H1 (cell line): ENCODE data around the gene MIA2.

Source experiments
- CTBP2 ChIP-seq: IDR thresholded peaks from 2 replicates; pipeline ENCODE4 v1.7.0; 2011; ENCODE audit warnings: borderline replicate concordance, mild to moderate bottlenecking, moderate library complexity, mixed read lengths, low read length; ENCODE audit not compliant: insufficient read depth, insufficient read length
- CTCF ChIP-seq, 3 experiments: IDR thresholded peaks; 1 replicate in 2 of 3; 2 replicates in 1 of 3; pipeline versions ENCODE4 v1.5.1 to v1.6.1; 2011; ENCODE audit warnings: low read length in 3 of 3, mild to moderate bottlenecking in 3 of 3, inconsistent platforms in 2 of 3, low read depth in 1 of 3, moderate library complexity in 1 of 3; ENCODE audit not compliant: insufficient read depth in 1 of 3; ENCODE audit errors: control extremely low read depth in 1 of 3
- EZH2 ChIP-seq: fragments of 200-600 bp; sonication (generic); IDR thresholded peaks from 2 replicates; pipeline ENCODE4 v1.7.1; 2012; ENCODE audit warnings: low read depth, mild to moderate bottlenecking, moderate library complexity, low read length, inconsistent platforms; ENCODE audit not compliant: severe bottlenecking
- KDM5A ChIP-seq: fragments of 200-600 bp; IDR thresholded peaks from 2 replicates; pipeline ENCODE4 v1.7.1; 2012; ENCODE audit warnings: mild to moderate bottlenecking, low read length, inconsistent platforms, mixed read lengths
- POLR2A ChIP-seq, 2 experiments: IDR thresholded peaks; 1 replicate in 1 of 2; 2 replicates in 1 of 2; pipeline ENCODE4 v1.6.1; 2011; ENCODE audit warnings: low read depth in 2 of 2, low read length in 2 of 2, mild to moderate bottlenecking in 2 of 2; ENCODE audit errors: control extremely low read depth in 1 of 2
- RXRA ChIP-seq: IDR thresholded peaks from 2 replicates; pipeline ENCODE4 v1.6.1; 2011; ENCODE audit warnings: low read depth, mild to moderate bottlenecking, low read length, moderate library complexity; ENCODE audit not compliant: insufficient read depth
- SIN3A ChIP-seq, 2 experiments: IDR thresholded peaks in 1 of 2; conservative IDR thresholded peaks in 1 of 2; 2 replicates each; pipeline ENCODE4 v1.6.1; 2011 to 2012; ENCODE audit warnings: low read length in 2 of 2, improper control_type of control experiment in 1 of 2, low read depth in 1 of 2, mild to moderate bottlenecking in 1 of 2
- SP4 ChIP-seq: IDR thresholded peaks from 2 replicates; pipeline ENCODE4 v1.6.1; 2012; ENCODE audit warnings: low read length, inconsistent platforms
- USF2 ChIP-seq: IDR thresholded peaks from 2 replicates; pipeline ENCODE4 v1.6.1; 2011; ENCODE audit warnings: low read length, improper control_type of control experiment
- YY1 ChIP-seq: IDR thresholded peaks from 2 replicates; pipeline ENCODE4 v1.6.1; 2011; ENCODE audit warnings: low read depth, mild to moderate bottlenecking, low read length
- TF ChIP-seq, protein P1 (sequence below): IDR thresholded peaks from 2 replicates; pipeline ENCODE4 v1.6.1; 2012; ENCODE audit warnings: inconsistent platforms

GRCh38 chr14:39324097-39324496, 90.4 kb downstream of the MIA2 start:
- TF ChIP-seq SIN3A (conservative IDR thresholded peaks at IDR 0.05 in 1 of 2, IDR thresholded peaks at IDR 0.05 in 1 of 2; ENCODE audit: low read depth in 1 of 2, low read length in 2 of 2) (no peak), EZH2 (no peak), POLR2A (IDR thresholded peaks at IDR 0.05; ENCODE audit: control extremely low read depth in 1 of 2, low read depth in 2 of 2, low read length in 2 of 2) (no peak), KDM5A (no peak), CTCF (IDR thresholded peaks at IDR 0.05; ENCODE audit: control extremely low read depth in 1 of 3, insufficient read depth in 1 of 3, low read depth in 1 of 3, low read length in 3 of 3) (no peak), RXRA (no peak), USF2 (no peak), SP4 (no peak), CTBP2 (no peak), YY1 (no peak)
- TF ChIP-seq, protein P1, sequence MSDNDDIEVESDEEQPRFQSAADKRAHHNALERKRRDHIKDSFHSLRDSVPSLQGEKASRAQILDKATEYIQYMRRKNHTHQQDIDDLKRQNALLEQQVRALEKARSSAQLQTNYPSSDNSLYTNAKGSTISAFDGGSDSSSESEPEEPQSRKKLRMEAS = no peak
